ENCODE data around the gene ICAM4.

The ICAM4 gene

GRCh38 chr19:10255358-10255757 is 31.4 kb upstream of the ICAM4 start:
- no peaks in the 10 kb centered on the region for H3K27me3 Mint-ChIP-seq (ENCODE audit: low read depth)

GRCh38 chr19:10256551-10256950 is 30.2 kb upstream of the ICAM4 start:
- H3K27ac Mint-ChIP-seq, result no peak overlapping the region
- peaks cover 8% of the 10 kb centered on the region for H3K4me1 Mint-ChIP-seq
- no peaks in the 10 kb centered on the region for H3K9me3 Mint-ChIP-seq
- no peak for TF ChIP-seq CTCF (IDR thresholded peaks at IDR 0.05; ENCODE audit: unreplicated experiment in 3 of 3)
- no peak overlapping the region for H3K4me3 Mint-ChIP-seq
- no peaks in the 10 kb centered on the region for H3K27me3 Mint-ChIP-seq (ENCODE audit: low read depth)
- H3K36me3 Mint-ChIP-seq (ENCODE audit: low read depth), result peaks cover 40% of the 10 kb centered on the region

More at GRCh38 chr19:10255358-10255757, 31.4 kb upstream of the ICAM4 start:
- Mint-ChIP-seq H3K36me3 (ENCODE audit: low read depth) (peaks cover 40% of the 10 kb centered on the region), H3K4me1 (peaks cover 10% of the 10 kb centered on the region), H3K4me3 (peak overlapping the region; percentile 55 to 65 (median 64)), H3K9me3 (no peaks in the 10 kb centered on the region), H3K27ac (no peak overlapping the region)
- TF ChIP-seq CTCF (IDR thresholded peaks at IDR 0.05; ENCODE audit: unreplicated experiment in 3 of 3), result no peak

- H3K27me3 Mint-ChIP-seq (ENCODE audit: low read depth), result no peaks in the 10 kb centered on the region
- H3K27ac Mint-ChIP-seq, result no peak overlapping the region
- peaks cover 4% of the 10 kb centered on the region for H3K4me1 Mint-ChIP-seq
- H3K4me3 Mint-ChIP-seq, result peak overlapping the region in 2 of 3 experiments; percentile 3 to 53
- no peaks in the 10 kb centered on the region for H3K9me3 Mint-ChIP-seq
- TF ChIP-seq CTCF (IDR thresholded peaks at IDR 0.05; ENCODE audit: unreplicated experiment in 3 of 3), result no peak
- peaks cover 37% of the 10 kb centered on the region for H3K36me3 Mint-ChIP-seq (ENCODE audit: low read depth)
Measured at GRCh38 chr19:10256970-10257615, 29.7 kb upstream of the ICAM4 start.

GRCh38 chr19:10258080-10258710 is 28.6 kb upstream of the ICAM4 start:
- no peak overlapping the region for H3K27ac Mint-ChIP-seq
- H3K4me3 Mint-ChIP-seq, result no peak overlapping the region
- no peaks in the 10 kb centered on the region for H3K27me3 Mint-ChIP-seq (ENCODE audit: low read depth)
- H3K9me3 Mint-ChIP-seq, result no peaks in the 10 kb centered on the region
- no peak for TF ChIP-seq CTCF (IDR thresholded peaks at IDR 0.05; ENCODE audit: unreplicated experiment in 3 of 3)
- peaks cover 37% of the 10 kb centered on the region for H3K36me3 Mint-ChIP-seq (ENCODE audit: low read depth)
- no peaks in the 10 kb centered on the region for H3K4me1 Mint-ChIP-seq

GRCh38 chr19:10259162-10259905 is 27.4 kb upstream of the ICAM4 start:
- Mint-ChIP-seq H3K36me3 (ENCODE audit: low read depth) (peaks cover 29% of the 10 kb centered on the region), H3K4me1 (no peaks in the 10 kb centered on the region), H3K4me3 (no peak overlapping the region), H3K27me3 (ENCODE audit: low read depth) (no peaks in the 10 kb centered on the region), H3K27ac (no peak overlapping the region), H3K9me3 (no peaks in the 10 kb centered on the region)
- peak; percentile 65 to 70 (median 67) for TF ChIP-seq CTCF (IDR thresholded peaks at IDR 0.05; ENCODE audit: unreplicated experiment in 3 of 3)
